Thyroid gland (tissue), 4 donors: ENCODE measurements around the gene IL19.

Experiments used
- CTCF ChIP-seq, 6 experiments: fragments of 200-600 bp in 3 of 6; fragments of 450-650 bp in 3 of 6; sonication (generic) in 3 of 6; IDR thresholded peaks; one replicate each; pipeline ENCODE4 v1.5.1; 2016 to 2019; ENCODE audit warnings: antibody characterized with exemption in 6 of 6, mild to moderate bottlenecking in 2 of 6, inconsistent platforms in 1 of 6, moderate library complexity in 1 of 6
- POLR2A ChIP-seq, 2 donors: fragments of 450-650 bp; IDR thresholded peaks; one replicate each; pipeline ENCODE4 v1.6.1; 2017; ENCODE audit warnings: antibody characterized with exemption in 2 of 2, mild to moderate bottlenecking in 2 of 2, moderate library complexity in 1 of 2

GRCh38 chr1:206821493-206821892, 50.9 kb downstream of the IL19 start:
- TF ChIP-seq CTCF (IDR thresholded peaks at IDR 0.05) (no peak), POLR2A (IDR thresholded peaks at IDR 0.05) (no peak)
